ENCODE data around the gene MKRN1. TPM values are rescaled to one million over a fixed set of nuclear protein-coding genes. Genes with fewer than 3 reads are reported as not detected.
"Not testable (repeated sequence)": the region's sequence is repeated elsewhere in the genome, so short reads cannot be mapped to it uniquely, and the experiment has no call there.

The MKRN1 gene
- polyA plus RNA-seq, 1 experiment = 71.6 TPM

DNA sequence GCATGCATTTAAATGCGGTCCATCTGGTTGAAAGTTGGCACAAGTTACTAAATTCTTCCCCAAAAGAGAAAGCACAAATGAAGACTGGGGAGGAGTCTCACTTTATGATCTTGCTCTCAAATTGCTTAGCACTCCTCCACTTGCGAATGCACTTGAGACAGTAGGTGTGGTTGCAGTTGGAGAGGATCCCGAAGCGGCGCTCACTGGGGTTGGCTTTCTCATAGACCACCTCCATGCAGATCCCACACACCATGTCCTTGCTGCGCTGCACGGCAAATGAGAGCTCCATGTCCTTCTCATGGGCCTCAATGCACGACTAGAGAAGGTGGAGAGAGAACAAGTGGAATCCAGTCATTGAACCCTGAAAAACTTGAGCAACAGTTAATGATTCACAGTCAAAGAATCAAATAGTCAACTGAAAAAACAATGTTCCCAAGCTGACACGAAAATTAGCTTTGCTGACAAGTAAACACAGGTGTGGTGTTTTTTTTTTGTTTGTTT lies 22.7 kb downstream of the MKRN1 start:
- Histone ChIP-seq H3K4me3 (ENCODE audit: low read depth, low read length) (no peak overlapping the region), H3K27me3 (ENCODE audit: control insufficient read depth, insufficient read depth, low read length) (no peaks in the 10 kb centered on the region), H3K9me3 (ENCODE audit: control insufficient read depth, insufficient read depth, low read length) (no peaks in the 10 kb centered on the region), H3K27ac (ENCODE audit: low read depth, low read length) (no peak overlapping the region)
- CTCF ChIA-PET = interaction anchor here (0.6 to 1.0 kb wide), 3 partner anchors 20 to 61 kb away, joined by 3 to 4 read pairs (median 3); no protein-coding TSS in a partner anchor
- POLR2A ChIA-PET = no interaction called here
- TF ChIP-seq, protein P1, sequence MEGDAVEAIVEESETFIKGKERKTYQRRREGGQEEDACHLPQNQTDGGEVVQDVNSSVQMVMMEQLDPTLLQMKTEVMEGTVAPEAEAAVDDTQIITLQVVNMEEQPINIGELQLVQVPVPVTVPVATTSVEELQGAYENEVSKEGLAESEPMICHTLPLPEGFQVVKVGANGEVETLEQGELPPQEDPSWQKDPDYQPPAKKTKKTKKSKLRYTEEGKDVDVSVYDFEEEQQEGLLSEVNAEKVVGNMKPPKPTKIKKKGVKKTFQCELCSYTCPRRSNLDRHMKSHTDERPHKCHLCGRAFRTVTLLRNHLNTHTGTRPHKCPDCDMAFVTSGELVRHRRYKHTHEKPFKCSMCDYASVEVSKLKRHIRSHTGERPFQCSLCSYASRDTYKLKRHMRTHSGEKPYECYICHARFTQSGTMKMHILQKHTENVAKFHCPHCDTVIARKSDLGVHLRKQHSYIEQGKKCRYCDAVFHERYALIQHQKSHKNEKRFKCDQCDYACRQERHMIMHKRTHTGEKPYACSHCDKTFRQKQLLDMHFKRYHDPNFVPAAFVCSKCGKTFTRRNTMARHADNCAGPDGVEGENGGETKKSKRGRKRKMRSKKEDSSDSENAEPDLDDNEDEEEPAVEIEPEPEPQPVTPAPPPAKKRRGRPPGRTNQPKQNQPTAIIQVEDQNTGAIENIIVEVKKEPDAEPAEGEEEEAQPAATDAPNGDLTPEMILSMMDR (IDR thresholded peaks at IDR 0.05; ENCODE audit: low read depth, low read length) = no peak
- no peak for DNase-seq (ENCODE audit: low read depth, low spot score)

DNA sequence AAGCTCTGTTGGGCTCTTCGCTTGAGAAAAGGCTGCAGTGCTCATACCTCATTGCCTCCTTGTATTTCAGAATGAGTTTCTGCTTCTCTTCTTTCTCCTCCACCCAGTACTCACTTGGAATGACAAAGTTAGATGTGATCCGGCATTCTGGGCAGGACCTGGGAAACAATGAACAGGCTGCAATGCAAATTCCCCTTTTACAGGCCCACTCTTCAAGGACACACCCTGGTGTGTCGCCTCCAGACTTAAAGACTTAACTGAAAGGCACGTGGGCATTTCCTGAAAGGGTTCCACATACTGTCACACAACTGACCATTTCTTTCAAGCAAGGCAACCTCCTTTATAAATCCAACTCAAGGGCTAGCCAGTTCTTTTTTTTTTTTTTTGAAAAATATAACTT lies 23.6 kb downstream of the MKRN1 start:
- CTCF ChIA-PET = no interaction called here
- POLR2A ChIA-PET = no interaction called here
- DNase-seq (ENCODE audit: low read depth, low spot score) = no peak
- Histone ChIP-seq H3K9me3 (ENCODE audit: control insufficient read depth, insufficient read depth, low read length) (no peaks in the 10 kb centered on the region), H3K27me3 (ENCODE audit: control insufficient read depth, insufficient read depth, low read length) (no peaks in the 10 kb centered on the region), H3K27ac (ENCODE audit: low read depth, low read length) (no peak overlapping the region), H3K4me3 (ENCODE audit: low read depth, low read length) (no peak overlapping the region)
- TF ChIP-seq, protein P1 (IDR thresholded peaks at IDR 0.05; ENCODE audit: low read depth, low read length) = no peak

DNA sequence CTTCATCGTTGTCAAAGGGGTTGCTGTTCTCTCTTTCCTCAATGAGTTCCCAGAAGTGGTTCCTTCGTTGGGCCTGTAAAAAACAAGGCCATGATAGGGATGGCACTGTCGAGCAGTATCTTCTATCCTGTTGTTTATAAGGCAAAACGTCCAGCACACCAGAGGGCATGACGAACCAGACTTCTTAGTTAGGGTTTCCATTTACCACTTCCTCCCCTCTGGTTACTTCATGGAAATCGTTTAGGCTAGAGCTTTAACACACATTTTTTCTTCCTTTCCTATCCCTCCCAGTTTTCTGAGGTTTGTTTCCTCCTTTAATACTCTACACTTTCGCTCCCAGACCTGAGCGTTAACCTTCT lies 24.7 kb downstream of the MKRN1 start:
- DNase-seq (ENCODE audit: low read depth, low spot score) = no peak
- H3K9me3 ChIP-seq (ENCODE audit: control insufficient read depth, insufficient read depth, low read length) = no peaks in the 10 kb centered on the region
- no peak overlapping the region for H3K27ac ChIP-seq (ENCODE audit: low read depth, low read length)
- ChIA-PET POLR2A (no interaction called here), CTCF (interaction anchor here (0.6 kb wide), 1 partner anchor 109 kb away, joined by 9 read pairs; no protein-coding TSS in a partner anchor)
- no peaks in the 10 kb centered on the region for H3K27me3 ChIP-seq (ENCODE audit: control insufficient read depth, insufficient read depth, low read length)
- TF ChIP-seq, protein P1 (IDR thresholded peaks at IDR 0.05; ENCODE audit: low read depth, low read length) = no peak
- no peak overlapping the region for H3K4me3 ChIP-seq (ENCODE audit: low read depth, low read length)

DNA sequence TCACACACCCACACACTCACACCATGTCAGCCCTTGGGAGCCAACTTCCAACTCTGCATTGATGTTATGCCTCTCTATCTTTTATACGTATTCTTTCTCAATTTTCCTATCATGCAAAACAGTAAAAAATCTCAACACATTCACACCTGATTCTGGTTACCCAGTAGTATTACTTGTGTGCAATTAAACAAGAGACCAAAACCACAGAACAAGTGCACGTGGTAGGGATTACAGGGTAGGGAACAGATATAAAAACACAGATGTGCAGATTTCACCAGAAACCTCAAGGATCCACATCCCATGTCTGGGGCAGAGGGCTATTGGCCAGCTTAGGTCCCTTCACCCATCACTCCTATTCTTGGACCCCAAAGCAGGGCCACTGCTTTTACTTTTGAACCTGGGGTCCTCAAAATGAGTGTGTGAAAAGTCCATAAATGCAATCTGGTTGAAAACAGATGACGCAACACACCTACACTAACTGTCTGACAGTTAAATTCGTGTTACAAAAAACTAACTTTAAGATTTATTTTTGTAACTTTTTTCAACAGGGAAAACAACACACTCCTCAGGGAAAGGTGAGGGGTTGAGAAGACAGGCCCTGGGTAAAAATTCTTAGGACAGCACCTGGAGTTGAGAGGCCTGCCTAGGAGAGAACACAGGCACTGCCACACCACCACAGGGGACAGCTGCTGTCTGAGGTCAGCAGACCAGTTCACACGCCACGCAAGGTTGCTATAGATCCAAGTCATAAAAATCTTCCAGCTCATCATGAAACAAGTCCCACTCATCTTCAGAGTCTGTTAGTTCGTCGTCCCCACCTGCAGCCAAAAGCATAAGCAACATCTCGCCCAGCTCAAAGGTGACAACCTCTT lies 25.3 kb downstream of the MKRN1 start:
- H3K27me3 ChIP-seq (ENCODE audit: control insufficient read depth, insufficient read depth, low read length); H3K27ac ChIP-seq (ENCODE audit: low read depth, low read length); H3K9me3 ChIP-seq (ENCODE audit: control insufficient read depth, insufficient read depth, low read length); DNase-seq (ENCODE audit: low read depth, low spot score); H3K4me3 ChIP-seq (ENCODE audit: low read depth, low read length); POLR2A ChIA-PET: not testable (repeated sequence)
- CTCF ChIA-PET = interaction anchor here (0.6 kb wide), 1 partner anchor 110 kb away, joined by 9 read pairs; no protein-coding TSS in a partner anchor

DNA sequence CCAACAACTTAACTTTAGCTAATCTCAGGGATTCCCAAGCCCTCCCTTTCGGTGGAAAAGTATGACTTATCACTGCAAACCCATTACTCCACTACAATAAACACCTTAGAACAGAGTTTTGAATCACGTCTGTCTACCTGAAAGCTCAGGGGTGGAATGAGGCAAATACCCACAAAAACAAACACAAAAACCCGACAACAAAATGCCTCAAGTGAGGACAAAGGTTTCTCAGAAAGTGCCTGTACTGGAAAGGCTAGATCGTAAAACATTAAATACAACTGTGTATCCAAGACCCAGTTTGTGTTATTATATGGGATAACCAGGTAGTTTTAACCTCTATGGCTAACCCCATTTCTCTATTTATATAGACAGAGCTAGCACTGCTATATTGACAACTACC lies 26.0 kb downstream of the MKRN1 start:
- Histone ChIP-seq H3K27me3 (ENCODE audit: control insufficient read depth, insufficient read depth, low read length) (no peaks in the 10 kb centered on the region), H3K9me3 (ENCODE audit: control insufficient read depth, insufficient read depth, low read length) (no peaks in the 10 kb centered on the region), H3K4me3 (ENCODE audit: low read depth, low read length) (no peak overlapping the region), H3K27ac (ENCODE audit: low read depth, low read length) (no peak overlapping the region)
- ChIA-PET POLR2A (no interaction called here), CTCF (no interaction called here)
- DNase-seq (ENCODE audit: low read depth, low spot score) = no peak
- TF ChIP-seq, protein P1 (IDR thresholded peaks at IDR 0.05; ENCODE audit: low read depth, low read length) = no peak

All from AG04450 (cell line).